GM18868 (cell line): ENCODE data around the gene SENP8.

Source experiments
- ATAC-seq: cut with Tn5 transposase; IDR thresholded peaks from one replicate; pipeline ENCODE4 v1.9.1; 2021; ENCODE audit warnings: mild to moderate bottlenecking, moderate library complexity; ENCODE audit not compliant: unreplicated experiment

The SENP8 gene

GRCh38 chr15:72173864-72174550, 55.8 kb downstream of the SENP8 start:
- no peak for ATAC-seq

- no peak for ATAC-seq
These were observed 56.5 kb downstream of the SENP8 start for GRCh38 chr15:72174551-72175165.

DNA sequence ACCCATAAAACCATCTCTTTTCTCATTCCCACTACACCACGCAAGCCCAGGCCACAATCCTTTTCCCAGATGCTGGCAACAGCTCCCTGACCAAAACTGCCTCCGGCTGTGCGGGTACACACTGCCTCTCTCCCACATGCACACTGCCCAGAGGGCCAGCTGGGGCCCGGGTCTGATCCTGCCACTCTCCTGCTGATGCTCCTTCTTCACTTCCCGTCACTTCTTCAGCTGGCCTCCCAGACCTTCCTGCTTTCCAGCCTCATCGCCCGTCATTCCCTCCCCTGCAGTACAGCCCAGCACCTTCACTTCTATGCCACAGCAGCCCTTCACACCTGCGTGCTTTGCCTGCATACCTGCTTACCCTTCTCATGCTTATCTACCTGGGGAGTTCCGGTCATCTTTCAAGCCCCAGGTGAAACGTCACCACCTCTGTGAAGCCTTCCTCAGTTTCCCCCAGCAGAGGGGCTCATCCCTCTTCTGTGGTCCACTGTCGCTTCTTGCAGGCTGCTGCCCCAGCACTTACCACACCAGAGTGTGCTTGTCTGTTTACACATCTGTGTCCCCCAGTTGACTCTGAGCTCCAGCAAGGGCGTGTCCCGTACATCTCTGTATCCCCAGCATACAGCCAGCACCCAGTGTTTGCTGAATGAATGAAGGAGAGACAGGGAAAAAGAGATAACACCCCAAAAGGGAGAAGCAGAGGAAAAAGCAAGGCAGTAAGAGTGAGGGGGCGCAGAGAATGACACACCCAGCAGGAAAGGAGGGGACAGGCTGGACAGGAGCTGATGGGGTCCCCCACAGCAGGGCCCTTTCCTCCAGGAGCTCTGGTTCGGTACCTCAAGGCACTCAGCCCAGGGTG, 57.2 kb downstream of the SENP8 start:
- ATAC-seq: no peak

DNA sequence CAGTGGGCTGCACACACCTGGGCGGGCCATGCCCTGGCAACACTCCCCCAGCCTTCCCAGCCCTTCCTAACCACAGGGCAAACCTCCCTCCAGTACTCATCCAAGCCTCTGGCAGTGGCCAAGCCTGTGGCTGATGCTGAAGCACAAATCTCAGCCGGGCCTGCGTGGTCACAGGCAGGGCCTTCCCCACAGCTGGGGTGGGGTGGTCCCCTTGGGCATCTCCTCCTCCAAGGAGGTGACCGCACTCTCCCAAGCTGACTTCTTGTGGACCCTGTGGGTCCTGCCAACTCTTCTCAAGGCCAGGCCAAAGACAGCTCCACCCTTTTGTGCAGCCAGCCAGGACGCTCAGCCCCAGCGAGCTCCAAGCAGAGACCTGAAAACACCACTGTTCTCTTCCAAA, 58.0 kb downstream of the SENP8 start:
- no peak for ATAC-seq

DNA sequence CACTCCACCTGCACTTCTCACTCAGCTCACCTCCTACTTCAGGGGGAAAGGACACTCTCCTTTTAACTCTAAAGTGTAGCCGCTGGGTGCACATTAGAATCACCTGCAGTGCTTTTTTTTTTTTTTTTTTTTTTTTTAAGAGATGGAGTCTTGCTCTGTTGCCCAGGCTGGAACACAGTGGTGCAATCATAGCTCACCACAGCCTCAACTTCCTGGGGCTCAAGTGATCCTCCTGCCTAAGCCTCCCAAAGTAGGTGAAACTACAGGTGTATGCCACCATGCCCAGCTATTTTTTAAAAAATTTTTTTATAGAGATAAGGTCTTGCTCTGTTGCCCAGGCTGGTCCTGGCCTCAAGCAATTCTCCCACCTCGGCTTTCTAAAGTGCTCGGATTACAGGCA, 58.5 kb downstream of the SENP8 start:
- no peak for ATAC-seq

DNA sequence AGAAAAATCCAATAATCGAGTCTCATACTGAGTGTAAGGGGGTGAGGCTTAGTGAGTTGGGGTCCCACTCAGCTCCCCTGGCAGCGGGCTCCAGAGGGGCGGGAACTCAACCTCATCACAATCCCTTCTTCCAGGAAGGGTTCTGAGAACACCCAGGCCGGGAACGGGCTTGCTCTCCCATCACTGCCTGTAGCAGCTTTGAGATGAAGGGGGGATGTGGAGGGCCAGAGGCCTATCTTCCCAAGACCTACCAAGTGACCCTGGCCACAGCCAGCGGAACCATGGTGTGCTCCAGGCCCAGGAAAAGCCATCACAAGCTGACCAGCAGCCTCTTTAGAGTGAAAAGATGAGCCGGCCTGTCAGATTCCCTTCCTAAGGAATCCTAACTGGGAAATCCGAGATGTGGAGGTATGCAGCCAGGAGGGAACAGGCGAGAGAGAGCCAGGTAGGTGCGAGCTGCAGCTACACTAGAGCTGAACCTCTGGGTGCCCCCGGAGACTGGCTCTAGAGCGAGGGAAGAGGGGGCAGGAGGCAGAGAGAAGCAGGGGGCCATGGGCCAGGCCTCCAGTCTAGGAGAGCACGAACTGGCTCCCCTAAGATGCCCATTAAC, 60.9 kb downstream of the SENP8 start:
- ATAC-seq: no peak

GRCh38 chr15:72179950-72180581, 61.9 kb downstream of the SENP8 start:
- ATAC-seq: no peak

DNA sequence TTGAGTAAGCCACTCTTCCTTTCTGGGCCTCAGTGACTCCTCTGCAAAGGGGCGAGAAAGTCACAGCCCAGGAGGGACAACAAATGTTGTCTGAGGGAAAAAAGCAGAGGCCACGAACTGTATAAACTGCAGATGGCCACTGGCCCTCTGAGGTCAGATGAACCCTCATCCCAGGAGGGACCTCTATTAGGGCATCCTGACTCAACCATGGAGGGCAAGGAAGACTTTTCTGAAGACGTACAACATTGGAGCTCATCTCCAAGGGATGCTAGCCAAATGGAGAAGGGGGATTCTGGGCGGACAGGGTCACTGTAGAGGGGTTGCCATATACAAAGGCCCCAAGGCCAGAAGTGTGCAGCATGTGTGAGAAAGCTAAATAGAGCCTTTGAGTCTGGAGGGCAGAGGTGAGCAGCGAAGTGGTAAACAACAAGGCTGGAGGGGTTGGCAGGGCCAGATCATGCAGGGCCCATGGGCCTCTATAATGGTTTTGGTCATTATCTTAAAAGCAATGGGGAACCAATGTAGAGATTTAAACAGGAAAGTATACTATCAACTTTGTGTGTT, 62.6 kb downstream of the SENP8 start:
- ATAC-seq: no peak

DNA sequence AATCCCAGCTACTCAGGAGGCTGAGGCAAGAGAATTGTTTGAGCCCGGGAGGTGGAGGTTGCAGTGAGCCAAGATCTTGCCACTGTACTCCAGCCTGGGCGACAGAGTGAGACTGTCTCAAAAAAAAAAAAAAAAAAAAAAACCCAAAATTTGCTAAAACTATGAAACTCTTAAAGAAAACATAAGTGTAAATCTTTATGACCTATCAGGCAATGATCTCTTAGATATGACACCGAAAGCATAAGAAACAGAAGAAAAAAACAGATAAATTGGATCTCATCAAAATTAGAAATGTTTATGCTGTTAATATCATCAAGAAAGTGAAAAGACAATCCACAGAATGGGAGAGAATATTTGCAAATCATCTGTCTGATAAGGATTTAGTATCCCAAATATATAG, 64.0 kb downstream of the SENP8 start:
- ATAC-seq: no peak

GRCh38 chr15:72182673-72183072, 64.5 kb downstream of the SENP8 start:
- ATAC-seq: no peak

DNA sequence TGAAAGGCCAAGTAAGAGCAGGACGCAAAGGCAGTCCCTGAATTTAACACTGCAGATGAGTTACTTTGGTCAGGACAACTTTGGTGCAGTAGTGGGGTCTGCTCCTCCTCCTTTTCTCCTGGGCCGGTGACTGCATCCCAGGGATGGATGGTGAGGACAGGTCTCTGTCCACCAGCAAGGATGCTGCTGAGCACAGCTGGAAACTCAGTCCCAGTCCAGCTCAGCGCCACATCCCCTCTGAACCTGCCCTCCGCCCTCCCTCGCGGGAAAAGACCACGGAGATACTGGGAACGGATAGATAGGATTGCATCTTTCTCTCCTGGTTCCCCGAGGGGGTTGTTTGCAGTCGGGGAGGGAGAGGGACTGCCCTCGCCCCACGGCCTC, 65.6 kb downstream of the SENP8 start:
- no peak for ATAC-seq

DNA sequence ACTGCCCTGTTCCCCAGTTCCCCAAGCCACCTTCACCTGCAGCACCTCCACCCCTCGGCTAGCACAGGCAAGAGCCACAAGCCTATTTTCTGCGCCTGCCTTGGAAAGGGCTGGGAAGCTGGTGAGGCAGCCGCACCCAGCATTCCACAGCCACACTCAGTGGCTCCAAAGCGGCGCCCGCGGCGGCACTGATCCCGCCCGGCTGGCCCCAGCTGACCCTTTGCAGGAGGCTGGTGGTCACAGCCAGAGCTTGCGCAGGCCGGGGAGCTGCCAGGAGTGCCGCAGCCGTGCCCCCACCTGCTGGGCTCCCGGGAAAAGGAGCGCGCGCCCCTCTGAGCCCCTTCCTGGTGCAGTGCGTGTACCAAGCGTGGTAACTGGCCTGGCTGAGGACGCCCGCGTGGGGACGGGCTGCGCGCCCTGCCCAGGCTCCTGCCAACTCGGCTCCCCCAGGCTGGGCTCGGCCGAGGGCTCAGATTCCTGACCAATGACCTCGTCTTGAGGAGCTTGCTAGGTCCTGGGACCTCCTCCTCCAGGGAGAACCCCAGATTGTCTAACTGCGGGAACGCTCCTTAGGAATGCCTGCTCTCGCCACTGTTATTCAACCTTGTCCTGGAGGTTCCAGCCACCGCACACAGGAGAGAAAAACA, 66.1 kb downstream of the SENP8 start:
- ATAC-seq: no peak

DNA sequence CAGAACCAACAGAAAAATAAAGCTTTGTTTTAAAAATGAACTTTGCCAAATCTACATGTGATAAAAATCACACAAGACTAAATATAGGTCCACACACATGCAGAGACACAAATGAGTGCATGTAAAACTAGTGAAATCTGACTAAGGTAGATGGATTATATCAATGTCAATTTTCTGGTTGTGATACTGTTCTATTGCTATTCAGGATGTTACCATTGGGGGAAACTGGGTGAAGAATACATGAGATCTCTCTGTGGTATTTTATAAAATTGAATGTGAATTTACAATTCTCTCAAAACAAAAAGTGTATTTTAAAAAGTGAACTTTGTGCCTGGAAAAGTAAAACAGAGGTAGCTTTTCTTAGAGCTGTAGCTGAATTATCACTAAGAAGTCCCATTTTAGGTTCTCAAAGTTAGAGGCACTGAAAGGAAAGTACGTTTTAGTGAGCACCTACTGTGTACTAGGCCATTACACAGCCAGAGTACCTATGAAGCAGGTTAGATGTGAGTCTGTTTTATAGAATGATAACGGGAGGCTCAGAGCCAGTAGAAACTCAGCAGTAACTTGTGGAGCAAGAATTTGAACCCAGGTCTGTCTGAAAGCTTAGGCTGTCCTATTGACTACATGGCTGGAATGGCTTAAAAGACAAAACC, 71.2 kb downstream of the SENP8 start:
- ATAC-seq: no peak

GRCh38 chr15:72192416-72192815, 74.2 kb downstream of the SENP8 start:
- ATAC-seq: no peak
